GM18873 (cell line): Measurements from ENCODE around the gene SLC6A15.

ENCODE experiments used
- ATAC-seq: cut with Tn5 transposase; IDR thresholded peaks from one replicate; pipeline ENCODE4 v1.9.1; 2021; ENCODE audit warnings: mild to moderate bottlenecking, moderate library complexity, moderate number of reproducible peaks; ENCODE audit not compliant: unreplicated experiment, low FRiP score

The SLC6A15 gene

GRCh38 chr12:84912198-84913128 lies at the start of gene SLC6A15:
Gene SLC6A15 (minus strand): TSS chr12:84912799. CDS start chr12:84892120, 20,679 bp downstream.
- no peak for ATAC-seq

GRCh38 chr12:84960918-84961317 lies 48.3 kb upstream of the SLC6A15 start:
- no peak for ATAC-seq

GRCh38 chr12:84955298-84955697 lies 42.7 kb upstream of the SLC6A15 start:
- ATAC-seq: no peak

- no peak for ATAC-seq
Observed at GRCh38 chr12:84954415-84954814, 41.8 kb upstream of the SLC6A15 start.

- no peak for ATAC-seq
Observed at GRCh38 chr12:84950971-84951546, 38.5 kb upstream of the SLC6A15 start.

GRCh38 chr12:84946753-84947152 lies 34.2 kb upstream of the SLC6A15 start:
- no peak for ATAC-seq

GRCh38 chr12:84937415-84937814 lies 24.8 kb upstream of the SLC6A15 start:
- no peak for ATAC-seq

GRCh38 chr12:84929501-84929900 lies 16.9 kb upstream of the SLC6A15 start:
- ATAC-seq: no peak

GRCh38 chr12:84924981-84925380 lies 12.4 kb upstream of the SLC6A15 start:
- ATAC-seq: no peak

- no peak for ATAC-seq
Observed at GRCh38 chr12:84922693-84923092, 10.1 kb upstream of the SLC6A15 start.

GRCh38 chr12:84920331-84920730 lies 7.7 kb upstream of the SLC6A15 start:
- ATAC-seq: no peak

GRCh38 chr12:84919271-84919670 lies 6.7 kb upstream of the SLC6A15 start:
- no peak for ATAC-seq

GRCh38 chr12:84913129-84913515 lies 523 bp upstream of the SLC6A15 start:
- ATAC-seq: no peak

- ATAC-seq: no peak
Observed at GRCh38 chr12:84911271-84912197, 1.1 kb downstream of the SLC6A15 start.

GRCh38 chr12:84910549-84911241 lies 1.9 kb downstream of the SLC6A15 start:
- no peak for ATAC-seq

- ATAC-seq: no peak
Observed at GRCh38 chr12:84904051-84904450, 8.5 kb downstream of the SLC6A15 start.

GRCh38 chr12:84891106-84891838 lies 21.3 kb downstream of the SLC6A15 start:
- ATAC-seq: no peak

- ATAC-seq: no peak
Observed at GRCh38 chr12:84889818-84890217, 22.8 kb downstream of the SLC6A15 start.

- ATAC-seq: no peak
Observed at GRCh38 chr12:84888861-84889260, 23.7 kb downstream of the SLC6A15 start.

GRCh38 chr12:84877340-84877739 lies 35.3 kb downstream of the SLC6A15 start:
- ATAC-seq: no peak
